Peyer's patch (tissue), 4 donors: ENCODE measurements around the gene PDP2.

ENCODE experiments used
- CTCF ChIP-seq, 6 experiments: fragments of 450-650 bp in 4 of 6; fragments of 200-600 bp in 2 of 6; sonication (generic) in 1 of 6; IDR thresholded peaks; one replicate each; pipeline ENCODE4 v1.5.1; 2017 to 2019; ENCODE audit warnings: antibody characterized with exemption in 6 of 6, mild to moderate bottlenecking in 3 of 6, moderate library complexity in 1 of 6
- POLR2A ChIP-seq, 2 donors: fragments of 450-650 bp; IDR thresholded peaks; one replicate each; pipeline ENCODE4 v1.5.1; 2017; ENCODE audit warnings: antibody characterized with exemption in 2 of 2, mild to moderate bottlenecking in 2 of 2, moderate library complexity in 2 of 2

- peak; percentile 97 to 98 for TF ChIP-seq POLR2A (IDR thresholded peaks at IDR 0.05)
- TF ChIP-seq CTCF (IDR thresholded peaks at IDR 0.05) = no peak
Measured at GRCh38 chr16:66935314-66936011, 55.1 kb downstream of the PDP2 start, which contains the start of gene CES2.
